ENCODE measurements around the gene LIN54. TPM values are rescaled to one million over a fixed set of nuclear protein-coding genes. Genes with fewer than 3 reads are reported as not detected.

The LIN54 gene
- total RNA-seq, 1 experiment from 2014 or later, result 14.5 TPM

- ATAC-seq, result no peak
- H3K27ac ChIP-seq (ENCODE audit: low read length), result no peak overlapping the region
- intact Hi-C loops (cut with micrococcal nuclease; ENCODE audit: unreplicated experiment), result no loop called here
- TF ChIP-seq SIN3A (IDR thresholded peaks at IDR 0.05; ENCODE audit: borderline replicate concordance, insufficient read depth, low read depth, low read length), result no peak
- no peak for TF ChIP-seq CTCF (IDR thresholded peaks at IDR 0.05)
- TF ChIP-seq, protein P1, sequence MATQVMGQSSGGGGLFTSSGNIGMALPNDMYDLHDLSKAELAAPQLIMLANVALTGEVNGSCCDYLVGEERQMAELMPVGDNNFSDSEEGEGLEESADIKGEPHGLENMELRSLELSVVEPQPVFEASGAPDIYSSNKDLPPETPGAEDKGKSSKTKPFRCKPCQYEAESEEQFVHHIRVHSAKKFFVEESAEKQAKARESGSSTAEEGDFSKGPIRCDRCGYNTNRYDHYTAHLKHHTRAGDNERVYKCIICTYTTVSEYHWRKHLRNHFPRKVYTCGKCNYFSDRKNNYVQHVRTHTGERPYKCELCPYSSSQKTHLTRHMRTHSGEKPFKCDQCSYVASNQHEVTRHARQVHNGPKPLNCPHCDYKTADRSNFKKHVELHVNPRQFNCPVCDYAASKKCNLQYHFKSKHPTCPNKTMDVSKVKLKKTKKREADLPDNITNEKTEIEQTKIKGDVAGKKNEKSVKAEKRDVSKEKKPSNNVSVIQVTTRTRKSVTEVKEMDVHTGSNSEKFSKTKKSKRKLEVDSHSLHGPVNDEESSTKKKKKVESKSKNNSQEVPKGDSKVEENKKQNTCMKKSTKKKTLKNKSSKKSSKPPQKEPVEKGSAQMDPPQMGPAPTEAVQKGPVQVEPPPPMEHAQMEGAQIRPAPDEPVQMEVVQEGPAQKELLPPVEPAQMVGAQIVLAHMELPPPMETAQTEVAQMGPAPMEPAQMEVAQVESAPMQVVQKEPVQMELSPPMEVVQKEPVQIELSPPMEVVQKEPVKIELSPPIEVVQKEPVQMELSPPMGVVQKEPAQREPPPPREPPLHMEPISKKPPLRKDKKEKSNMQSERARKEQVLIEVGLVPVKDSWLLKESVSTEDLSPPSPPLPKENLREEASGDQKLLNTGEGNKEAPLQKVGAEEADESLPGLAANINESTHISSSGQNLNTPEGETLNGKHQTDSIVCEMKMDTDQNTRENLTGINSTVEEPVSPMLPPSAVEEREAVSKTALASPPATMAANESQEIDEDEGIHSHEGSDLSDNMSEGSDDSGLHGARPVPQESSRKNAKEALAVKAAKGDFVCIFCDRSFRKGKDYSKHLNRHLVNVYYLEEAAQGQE (IDR thresholded peaks at IDR 0.05; ENCODE audit: insufficient read depth in 1 of 2, low read depth in 2 of 2, low read length in 1 of 2), result no peak
- TF ChIP-seq POLR2AphosphoS5 (IDR thresholded peaks at IDR 0.05; ENCODE audit: low read depth, low read length), result no peak
- TF ChIP-seq TCF7L2 (IDR thresholded peaks at IDR 0.05; ENCODE audit: low read depth, low read length), result no peak
- no TSS peak for BruUV-seq (replicated peaks)
- no peaks in the 10 kb centered on the region for H3K27me3 ChIP-seq (ENCODE audit: control insufficient read depth, insufficient read depth, low read length)
- CTCF ChIA-PET, result no interaction called here
- H3K9me3 ChIP-seq (ENCODE audit: control insufficient read depth, insufficient read depth, low read depth, low read length), result no peaks in the 10 kb centered on the region
- POLR2A ChIA-PET, result no interaction called here
- no peaks in the 10 kb centered on the region for H3K36me3 ChIP-seq (ENCODE audit: control insufficient read depth, insufficient read depth, low read length)
- no peaks in the 10 kb centered on the region for H3K4me1 ChIP-seq (ENCODE audit: control insufficient read depth, insufficient read depth, low read length)
- in situ Hi-C loops (cut with HindIII; ENCODE audit: low pct_unique_long_range_greater_than_20kb, low sequenced_read_pairs), result no loop called here
- H3K4me3 ChIP-seq (ENCODE audit: low read depth in 2 of 2, low read length in 2 of 2), result no peak overlapping the region
- DNase-seq (ENCODE audit: low read depth, low spot score), result no peak
These were observed 19.1 kb upstream of the LIN54 start for GRCh38 chr4:83029688-83030087.

DNA sequence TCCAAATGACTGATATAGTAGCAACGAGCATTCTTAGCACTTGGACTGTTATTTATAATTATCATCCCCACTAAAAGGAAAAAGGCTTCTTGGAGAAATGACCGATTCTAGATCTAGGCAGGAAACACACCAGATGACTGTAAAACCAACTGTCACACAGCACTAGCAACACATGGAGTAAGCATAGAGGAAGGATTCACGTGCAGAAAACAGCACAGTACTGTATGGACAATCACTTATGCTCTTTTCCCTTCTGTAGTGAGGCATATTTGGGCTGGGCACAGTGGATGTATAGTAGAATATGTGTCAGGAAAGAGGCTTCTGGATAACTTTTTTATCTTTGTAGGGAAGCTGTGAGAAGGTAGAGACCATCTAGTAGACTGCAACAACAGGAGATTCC is 18.4 kb upstream of the LIN54 start:
- TF ChIP-seq, protein P1 (IDR thresholded peaks at IDR 0.05; ENCODE audit: insufficient read depth in 1 of 2, low read depth in 2 of 2, low read length in 1 of 2), result no peak
- TF ChIP-seq POLR2AphosphoS5 (IDR thresholded peaks at IDR 0.05; ENCODE audit: low read depth, low read length) (no peak), TCF7L2 (IDR thresholded peaks at IDR 0.05; ENCODE audit: low read depth, low read length) (no peak), CTCF (IDR thresholded peaks at IDR 0.05) (no peak), SIN3A (IDR thresholded peaks at IDR 0.05; ENCODE audit: borderline replicate concordance, insufficient read depth, low read depth, low read length) (no peak)
- Histone ChIP-seq H3K4me3 (ENCODE audit: low read depth in 2 of 2, low read length in 2 of 2) (no peak overlapping the region), H3K27me3 (ENCODE audit: control insufficient read depth, insufficient read depth, low read length) (no peaks in the 10 kb centered on the region), H3K9me3 (ENCODE audit: control insufficient read depth, insufficient read depth, low read depth, low read length) (no peaks in the 10 kb centered on the region), H3K27ac (ENCODE audit: low read length) (no peak overlapping the region), H3K36me3 (ENCODE audit: control insufficient read depth, insufficient read depth, low read length) (no peaks in the 10 kb centered on the region), H3K4me1 (ENCODE audit: control insufficient read depth, insufficient read depth, low read length) (no peaks in the 10 kb centered on the region)
- CTCF ChIA-PET, result no interaction called here
- BruUV-seq (replicated peaks), result no TSS peak
- ATAC-seq (no peak), DNase-seq (ENCODE audit: low read depth, low spot score) (no peak)
- in situ Hi-C loops (cut with HindIII; ENCODE audit: low pct_unique_long_range_greater_than_20kb, low sequenced_read_pairs) (no loop called here), intact Hi-C loops (cut with micrococcal nuclease; ENCODE audit: unreplicated experiment) (no loop called here)
- POLR2A ChIA-PET, result no interaction called here
